Activated CD8-positive, alpha-beta T cell treated with anti-CD3 and anti-CD28 coated beads for 36 hours (primary cell): ENCODE measurements around the gene FPR3. TPM values are rescaled to one million over a fixed set of nuclear protein-coding genes. Genes with fewer than 3 reads are reported as not detected.
"Not testable (repeated sequence)": the region's sequence is repeated elsewhere in the genome, so short reads cannot be mapped to it uniquely, and the experiment has no call there.

ENCODE experiments used
- ATAC-seq: fragments of 200-7000 bp; cut with Tn5 transposase; one replicate; pipeline ENCODE4 v1.10.0; 2021; ENCODE audit warnings: mild to moderate bottlenecking, moderate library complexity
- CTCF ChIA-PET: fragments of 350-600 bp; sonication (Branson Sonifier 250); formaldehyde crosslinking; loops from one replicate; lab custom pipeline; 2021; ENCODE audit warnings: antibody characterized with exemption; lab: Charles Lee
- POLR2A ChIA-PET: fragments of 350-600 bp; sonication (Branson Sonifier 250); formaldehyde crosslinking; loops from one replicate; lab custom pipeline; 2021; ENCODE audit warnings: antibody characterized with exemption; lab: Charles Lee
- DNase-seq: peaks from one replicate; pipeline ENCODE4 v3.0.0-alpha.2; 2020
- H3K27ac Mint-ChIP-seq: one replicate; pipeline ENCODE4 v1.8.0; 2021; ENCODE audit warnings: mild to moderate bottlenecking, mixed read lengths
- H3K27me3 Mint-ChIP-seq: one replicate; pipeline ENCODE4 v1.8.0; 2021; ENCODE audit warnings: mixed read lengths
- H3K36me3 Mint-ChIP-seq: one replicate; pipeline ENCODE4 v1.8.0; 2021; ENCODE audit warnings: low read depth, mixed read lengths
- H3K4me1 Mint-ChIP-seq: one replicate; pipeline ENCODE4 v1.8.0; 2021; ENCODE audit warnings: low read depth, mixed read lengths
- H3K4me3 Mint-ChIP-seq: one replicate; pipeline ENCODE4 v1.8.0; 2021; ENCODE audit warnings: mild to moderate bottlenecking, moderate library complexity, mixed read lengths
- H3K9me3 Mint-ChIP-seq: one replicate; pipeline ENCODE4 v1.8.0; 2021; ENCODE audit warnings: mixed read lengths
- intact Hi-C: fragments of 100-400 bp; cut with micrococcal nuclease; formaldehyde crosslinking; loops from one replicate; pipeline ENCODE4 v1.10.0; 2022
- total RNA-seq, 2 experiments: library from RNA; stranded (reverse); gene quantifications; one replicate each; pipeline ENCODE4 v1.2.3, GENCODE V29; 2021
- TF ChIP-seq, protein P1 (sequence below): fragments of 200-600 bp; IDR thresholded peaks from one replicate; pipeline ENCODE4 v1.8.0; 2022; ENCODE audit warnings: antibody characterized with exemption, mild to moderate bottlenecking

The FPR3 gene
- total RNA-seq, 2 experiments from 2014 or later: not detected

GRCh38 chr19:51765086-51765485 is 29.9 kb upstream of the FPR3 start:
- ATAC-seq: no peak
- ChIA-PET CTCF (no interaction called here), POLR2A (no interaction called here)
- TF ChIP-seq, protein P1, sequence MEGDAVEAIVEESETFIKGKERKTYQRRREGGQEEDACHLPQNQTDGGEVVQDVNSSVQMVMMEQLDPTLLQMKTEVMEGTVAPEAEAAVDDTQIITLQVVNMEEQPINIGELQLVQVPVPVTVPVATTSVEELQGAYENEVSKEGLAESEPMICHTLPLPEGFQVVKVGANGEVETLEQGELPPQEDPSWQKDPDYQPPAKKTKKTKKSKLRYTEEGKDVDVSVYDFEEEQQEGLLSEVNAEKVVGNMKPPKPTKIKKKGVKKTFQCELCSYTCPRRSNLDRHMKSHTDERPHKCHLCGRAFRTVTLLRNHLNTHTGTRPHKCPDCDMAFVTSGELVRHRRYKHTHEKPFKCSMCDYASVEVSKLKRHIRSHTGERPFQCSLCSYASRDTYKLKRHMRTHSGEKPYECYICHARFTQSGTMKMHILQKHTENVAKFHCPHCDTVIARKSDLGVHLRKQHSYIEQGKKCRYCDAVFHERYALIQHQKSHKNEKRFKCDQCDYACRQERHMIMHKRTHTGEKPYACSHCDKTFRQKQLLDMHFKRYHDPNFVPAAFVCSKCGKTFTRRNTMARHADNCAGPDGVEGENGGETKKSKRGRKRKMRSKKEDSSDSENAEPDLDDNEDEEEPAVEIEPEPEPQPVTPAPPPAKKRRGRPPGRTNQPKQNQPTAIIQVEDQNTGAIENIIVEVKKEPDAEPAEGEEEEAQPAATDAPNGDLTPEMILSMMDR: no peak
- no peaks in the 10 kb centered on the region for H3K9me3 Mint-ChIP-seq
- intact Hi-C loops: no loop called here
- H3K36me3 Mint-ChIP-seq: no peaks in the 10 kb centered on the region
- H3K27me3 Mint-ChIP-seq: peaks cover 22% of the 10 kb centered on the region
- no peak overlapping the region for H3K27ac Mint-ChIP-seq
- no peak for DNase-seq
- H3K4me3 Mint-ChIP-seq: no peak overlapping the region
- H3K4me1 Mint-ChIP-seq: no peaks in the 10 kb centered on the region

DNA sequence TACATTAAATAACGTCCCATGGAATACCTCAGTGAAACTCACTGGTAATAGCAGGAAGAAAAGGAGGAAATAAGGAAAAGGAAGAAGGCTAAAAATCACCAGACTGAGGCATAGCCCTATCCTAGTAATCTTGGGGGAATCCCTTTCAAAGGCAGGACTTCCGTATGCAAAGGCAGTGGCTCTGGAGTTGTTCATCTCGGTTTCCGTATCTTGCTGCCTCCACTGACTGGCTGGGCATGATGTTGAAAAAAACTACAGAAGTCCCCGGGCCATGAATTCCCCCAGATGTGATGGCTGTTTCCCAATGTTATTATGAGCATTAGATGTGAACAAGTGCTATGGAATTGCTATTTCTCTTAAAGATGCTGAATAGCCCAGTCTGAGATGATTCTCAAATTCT is 28.5 kb upstream of the FPR3 start:
- intact Hi-C loops: no loop called here
- Mint-ChIP-seq H3K9me3 (no peaks in the 10 kb centered on the region), H3K4me1 (no peaks in the 10 kb centered on the region), H3K36me3 (no peaks in the 10 kb centered on the region), H3K4me3 (no peak overlapping the region), H3K27ac (no peak overlapping the region), H3K27me3 (peaks cover 28% of the 10 kb centered on the region)
- TF ChIP-seq, protein P1: no peak
- ChIA-PET CTCF (no interaction called here), POLR2A (interaction anchor here (0.9 kb wide), 1 partner anchor 11 kb away, joined by 3 read pairs; no protein-coding TSS in a partner anchor)
- no peak for DNase-seq
- ATAC-seq: no peak

DNA sequence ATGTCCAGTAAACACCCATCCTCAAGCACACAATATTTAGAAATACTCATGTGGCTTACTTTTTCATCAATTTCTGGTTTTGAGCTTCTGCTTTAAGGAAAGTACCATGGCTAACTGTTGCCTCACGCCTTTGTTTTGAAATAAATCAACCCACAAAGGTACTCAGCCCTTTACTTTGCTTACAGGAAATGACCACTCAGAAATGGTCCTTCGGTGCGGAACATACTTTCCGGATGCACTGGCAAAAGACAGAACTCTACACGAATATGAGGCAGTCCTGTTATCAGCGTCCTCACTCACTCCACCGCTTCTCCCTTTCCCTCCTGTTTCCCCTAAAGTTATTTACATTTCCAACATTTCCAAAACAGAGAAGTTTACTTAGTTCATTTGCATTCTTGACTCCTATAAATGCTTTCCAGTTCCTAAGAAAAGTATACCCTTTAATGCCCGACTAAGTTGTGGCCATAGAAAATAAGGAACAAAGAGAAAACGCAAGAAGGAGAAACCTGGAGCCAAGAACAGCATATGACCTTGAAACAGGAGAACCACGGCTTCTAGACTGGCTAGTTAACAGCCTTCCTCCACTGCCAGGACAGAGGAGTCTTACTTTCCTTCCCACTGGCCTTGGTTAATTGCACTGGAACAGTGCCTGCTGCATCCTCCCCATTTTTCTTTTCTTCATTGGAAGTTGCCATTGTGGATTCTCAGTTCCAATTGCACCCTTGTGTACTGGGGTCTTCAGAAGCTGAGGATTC is 23.4 kb upstream of the FPR3 start:
- ChIA-PET CTCF (no interaction called here), POLR2A (no interaction called here)
- ATAC-seq: no peak
- Mint-ChIP-seq H3K36me3 (no peaks in the 10 kb centered on the region), H3K4me1 (no peaks in the 10 kb centered on the region), H3K27ac (no peak overlapping the region), H3K4me3 (no peak overlapping the region), H3K9me3 (no peaks in the 10 kb centered on the region), H3K27me3 (peaks cover 33% of the 10 kb centered on the region)
- TF ChIP-seq, protein P1: no peak
- intact Hi-C loops: no loop called here
- DNase-seq: no peak

GRCh38 chr19:51772977-51773376 is 22.0 kb upstream of the FPR3 start:
- ChIA-PET CTCF (no interaction called here), POLR2A (no interaction called here)
- Mint-ChIP-seq H3K4me3 (no peak overlapping the region), H3K4me1 (peaks cover 2% of the 10 kb centered on the region), H3K36me3 (no peaks in the 10 kb centered on the region), H3K27ac (no peak overlapping the region), H3K9me3 (no peaks in the 10 kb centered on the region), H3K27me3 (peaks cover 38% of the 10 kb centered on the region)
- DNase-seq (no peak), ATAC-seq (no peak)
- intact Hi-C loops: no loop called here
- TF ChIP-seq, protein P1: no peak

DNA sequence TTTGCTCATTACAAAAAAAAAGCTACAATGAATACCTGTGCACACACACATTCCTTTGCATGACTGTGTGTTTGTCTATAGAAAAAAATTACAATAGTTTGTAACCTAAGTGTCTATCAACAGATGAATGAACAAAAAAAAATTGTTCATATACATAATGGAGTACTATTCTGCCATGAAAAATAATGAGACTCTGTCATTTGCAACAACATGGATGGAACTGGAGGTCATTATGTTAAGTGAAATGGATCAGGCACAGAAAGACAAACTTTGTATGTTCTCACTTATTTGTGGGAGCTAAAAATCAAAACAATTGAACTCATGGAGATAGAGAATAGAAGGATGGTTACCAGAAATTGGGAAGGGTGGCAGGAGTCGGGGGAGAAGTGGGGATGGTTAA is 18.4 kb upstream of the FPR3 start:
- CTCF ChIA-PET: interaction anchor here (1.4 to 1.7 kb wide), 3 partner anchors 22 to 115 kb away, joined by 3 to 5 read pairs (median 4); partner anchors contain the start of gene FPR1
- ATAC-seq, POLR2A ChIA-PET, intact Hi-C loops, DNase-seq, H3K36me3 Mint-ChIP-seq, H3K9me3 Mint-ChIP-seq, H3K27ac Mint-ChIP-seq, H3K4me1 Mint-ChIP-seq, H3K4me3 Mint-ChIP-seq: not testable (repeated sequence)
- peaks cover 60% of the 10 kb centered on the region for H3K27me3 Mint-ChIP-seq
